SK-N-SH treated with all-trans-retinoic acid at 6 μM for 48 hours (cell line): ENCODE measurements around the gene POLR2A.

ENCODE experiments used
- ARNTL ChIP-seq: fragments of 450-650 bp; formaldehyde crosslinking; IDR thresholded peaks from 2 replicates; pipeline ENCODE4 v1.5.0; 2020; ENCODE audit warnings: low read depth, mild to moderate bottlenecking, moderate library complexity, borderline replicate concordance
- BACH2 ChIP-seq: fragments of 250-450 bp; sonication (Bioruptor Pico); IDR thresholded peaks from 2 replicates; pipeline ENCODE4 v1.9.0; 2021; ENCODE audit warnings: mild to moderate bottlenecking, borderline replicate concordance
- CREB5 ChIP-seq: fragments of 250-450 bp; sonication (Bioruptor Pico); IDR thresholded peaks from 2 replicates; pipeline ENCODE4 v1.5.1; 2020; ENCODE audit warnings: low read depth, mild to moderate bottlenecking, moderate library complexity
- GLIS3 ChIP-seq: fragments of 250-450 bp; sonication (Bioruptor Pico); IDR thresholded peaks from 2 replicates; pipeline ENCODE4 v1.5.0; 2020; ENCODE audit warnings: mild to moderate bottlenecking, moderate library complexity
- RARB ChIP-seq: fragments of 250-450 bp; sonication (Bioruptor Pico); IDR thresholded peaks from 2 replicates; pipeline ENCODE4 v1.8.0; 2021; ENCODE audit warnings: mild to moderate bottlenecking, moderate library complexity
- SNAI2 ChIP-seq: fragments of 250-450 bp; sonication (Bioruptor Pico); IDR thresholded peaks from 2 replicates; pipeline ENCODE4 v1.5.0; 2020; ENCODE audit warnings: mild to moderate bottlenecking, moderate library complexity
- TCF4 ChIP-seq: fragments of 250-450 bp; sonication (Bioruptor Pico); IDR thresholded peaks from 2 replicates; pipeline ENCODE4 v1.8.0; 2021; ENCODE audit warnings: mild to moderate bottlenecking, moderate library complexity, borderline replicate concordance
- TSHZ2 ChIP-seq: fragments of 250-450 bp; sonication (Bioruptor Pico); IDR thresholded peaks from 2 replicates; pipeline ENCODE4 v1.5.0; 2020; ENCODE audit warnings: mild to moderate bottlenecking, moderate library complexity
- ZC3H10 ChIP-seq: fragments of 250-450 bp; sonication (Bioruptor Pico); IDR thresholded peaks from 2 replicates; pipeline ENCODE4 v1.5.1; 2021; ENCODE audit warnings: mild to moderate bottlenecking, moderate library complexity
- ZFP30 ChIP-seq: fragments of 450-650 bp; formaldehyde crosslinking; IDR thresholded peaks from 2 replicates; pipeline ENCODE4 v1.5.0; 2022; ENCODE audit warnings: mild to moderate bottlenecking, moderate library complexity
- ZNF70 ChIP-seq: fragments of 450-650 bp; formaldehyde crosslinking; IDR thresholded peaks from 2 replicates; pipeline ENCODE4 v1.5.0; 2020; ENCODE audit warnings: mild to moderate bottlenecking, moderate library complexity

- TF ChIP-seq ARNTL = no peak
- no peak for TF ChIP-seq SNAI2 (CRISPR knock-in tag)
- TF ChIP-seq TSHZ2 (CRISPR knock-in tag) = no peak
- TF ChIP-seq ZFP30 = no peak
- TF ChIP-seq ZC3H10 (CRISPR knock-in tag) = no peak
- TF ChIP-seq CREB5 (CRISPR knock-in tag) = no peak
- no peak for TF ChIP-seq TCF4 (CRISPR knock-in tag)
- TF ChIP-seq GLIS3 = no peak
- TF ChIP-seq BACH2 (CRISPR knock-in tag) = no peak
- TF ChIP-seq RARB (CRISPR knock-in tag) = no peak
- no peak for TF ChIP-seq ZNF70 (CRISPR knock-in tag)
Observed at GRCh38 chr17:7466318-7466638, 17.9 kb upstream of the POLR2A start.
